WERI-Rb-1 (cell line): Measurements from ENCODE around the gene GNG8.

Experiments
- DNase-seq: peaks from one replicate; pipeline ENCODE4 v3.0.0-alpha.2; 2020
- H3K27ac ChIP-seq: fragments of 250-450 bp; sonication (Bioruptor Pico); 2 replicates; pipeline ENCODE4 v1.5.1; 2020; ENCODE audit warnings: mild to moderate bottlenecking, moderate library complexity
- H3K27me3 ChIP-seq: fragments of 250-450 bp; sonication (Bioruptor Pico); 2 replicates; pipeline ENCODE4 v1.5.1; 2021; ENCODE audit warnings: mild to moderate bottlenecking, low read depth, moderate library complexity; ENCODE audit not compliant: insufficient read depth, severe bottlenecking
- H3K36me3 ChIP-seq: fragments of 250-450 bp; sonication (Bioruptor Pico); 2 replicates; pipeline ENCODE4 v1.5.1; 2020; ENCODE audit warnings: mild to moderate bottlenecking, moderate library complexity
- H3K4me3 ChIP-seq: 2 replicates; pipeline ENCODE4 v1.5.1; 2011; ENCODE audit warnings: low read depth, mild to moderate bottlenecking, control low read depth, low read length
- H3K9me3 ChIP-seq: fragments of 250-450 bp; sonication (Bioruptor Pico); 2 replicates; pipeline ENCODE4 v1.5.1; 2021; ENCODE audit warnings: mild to moderate bottlenecking, moderate library complexity; ENCODE audit not compliant: severe bottlenecking
- TF ChIP-seq, protein P1 (sequence below): IDR thresholded peaks from 2 replicates; pipeline ENCODE4 v1.5.1; 2011; ENCODE audit warnings: low read depth, mild to moderate bottlenecking, control low read depth, inconsistent platforms, low read length

GNG8 gene

DNA sequence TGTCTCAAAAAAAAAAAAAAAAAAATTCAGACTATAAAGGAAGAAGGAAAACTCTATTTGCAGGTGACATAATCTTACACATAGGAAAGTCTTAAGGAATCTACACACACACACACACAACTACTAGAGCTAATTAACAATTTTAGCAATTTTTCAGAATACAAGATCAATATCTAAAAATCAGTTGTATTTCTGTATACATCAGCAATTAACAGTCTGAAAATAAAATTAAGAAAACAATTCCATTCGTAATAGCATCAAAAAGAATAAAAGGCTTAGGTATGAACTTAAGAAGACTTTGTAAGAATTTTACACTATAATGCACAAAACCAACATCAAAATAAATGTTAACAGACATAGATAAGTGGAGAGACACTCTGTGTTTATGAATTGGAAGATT lies 50.5 kb downstream of the GNG8 start:
- Histone ChIP-seq H3K27me3 (no peaks in the 10 kb centered on the region), H3K4me3 (no peak overlapping the region), H3K9me3 (no peaks in the 10 kb centered on the region), H3K27ac (no peak overlapping the region), H3K36me3 (no peaks in the 10 kb centered on the region)
- TF ChIP-seq, protein P1, sequence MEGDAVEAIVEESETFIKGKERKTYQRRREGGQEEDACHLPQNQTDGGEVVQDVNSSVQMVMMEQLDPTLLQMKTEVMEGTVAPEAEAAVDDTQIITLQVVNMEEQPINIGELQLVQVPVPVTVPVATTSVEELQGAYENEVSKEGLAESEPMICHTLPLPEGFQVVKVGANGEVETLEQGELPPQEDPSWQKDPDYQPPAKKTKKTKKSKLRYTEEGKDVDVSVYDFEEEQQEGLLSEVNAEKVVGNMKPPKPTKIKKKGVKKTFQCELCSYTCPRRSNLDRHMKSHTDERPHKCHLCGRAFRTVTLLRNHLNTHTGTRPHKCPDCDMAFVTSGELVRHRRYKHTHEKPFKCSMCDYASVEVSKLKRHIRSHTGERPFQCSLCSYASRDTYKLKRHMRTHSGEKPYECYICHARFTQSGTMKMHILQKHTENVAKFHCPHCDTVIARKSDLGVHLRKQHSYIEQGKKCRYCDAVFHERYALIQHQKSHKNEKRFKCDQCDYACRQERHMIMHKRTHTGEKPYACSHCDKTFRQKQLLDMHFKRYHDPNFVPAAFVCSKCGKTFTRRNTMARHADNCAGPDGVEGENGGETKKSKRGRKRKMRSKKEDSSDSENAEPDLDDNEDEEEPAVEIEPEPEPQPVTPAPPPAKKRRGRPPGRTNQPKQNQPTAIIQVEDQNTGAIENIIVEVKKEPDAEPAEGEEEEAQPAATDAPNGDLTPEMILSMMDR: no peak
- no peak for DNase-seq
